GM04503 (cell line): ENCODE measurements around the gene LAMA5.

Source experiments
- DNase-seq: peaks from one replicate; pipeline ENCODE4 v3.0.0-alpha.2; 2012; ENCODE audit warnings: low read depth

The LAMA5 gene

GRCh38 chr20:62372042-62372993, 5.2 kb upstream of the LAMA5 start:
- DNase-seq: no peak

GRCh38 chr20:62371588-62372041, 4.5 kb upstream of the LAMA5 start:
- DNase-seq: no peak

- no peak for DNase-seq
Observed at GRCh38 chr20:62370807-62371587, 3.9 kb upstream of the LAMA5 start.

- DNase-seq: peak; percentile 34
Observed at GRCh38 chr20:62370115-62370806, 3.1 kb upstream of the LAMA5 start.

GRCh38 chr20:62369815-62370114, 2.7 kb upstream of the LAMA5 start:
- DNase-seq: no peak

GRCh38 chr20:62368976-62369814, 2.1 kb upstream of the LAMA5 start:
- DNase-seq: no peak

- no peak for DNase-seq
Observed at GRCh38 chr20:62368392-62368975, 1.4 kb upstream of the LAMA5 start.

- no peak for DNase-seq
Observed at GRCh38 chr20:62367633-62368391, 700 bp upstream of the LAMA5 start.

- no peak for DNase-seq
Observed at GRCh38 chr20:62366370-62367135, 559 bp downstream of the LAMA5 start.

- no peak for DNase-seq
Observed at GRCh38 chr20:62365814-62366369, 1.2 kb downstream of the LAMA5 start.

GRCh38 chr20:62364911-62365736, 2.0 kb downstream of the LAMA5 start:
- DNase-seq: no peak

- no peak for DNase-seq
Observed at GRCh38 chr20:62363920-62364851, 2.9 kb downstream of the LAMA5 start.

- DNase-seq: no peak
Observed at GRCh38 chr20:62362991-62363919, 3.9 kb downstream of the LAMA5 start.

- DNase-seq: no peak
Observed at GRCh38 chr20:62362590-62362940, 4.5 kb downstream of the LAMA5 start.

GRCh38 chr20:62361799-62362589, 5.1 kb downstream of the LAMA5 start:
- DNase-seq: no peak
